Heart right ventricle (tissue), 16 donors: ENCODE data around the gene KRTAP4-3. TPM values are rescaled to one million over a fixed set of nuclear protein-coding genes. Genes with fewer than 3 reads are reported as not detected.

Source experiments
- ATAC-seq, 8 donors: fragments of 200-7000 bp; cut with Tn5 transposase; one replicate each; pipeline ENCODE4 v1.9.1; 2020; ENCODE audit warnings: mild to moderate bottlenecking in 8 of 8, moderate library complexity in 8 of 8, moderate number of reproducible peaks in 1 of 8
- DNase-seq, 2 donors: peaks; one replicate each; pipeline ENCODE4 v3.0.0-alpha.2; 2020
- H3K27ac ChIP-seq, 10 donors: fragments of 200-600 bp; sonication (generic) in 2 of 10; one replicate each; pipeline versions ENCODE4 v1.5.0 to v1.8.0; 2020 to 2022; ENCODE audit warnings: mild to moderate bottlenecking in 3 of 10
- H3K27me3 ChIP-seq, 7 donors: fragments of 200-600 bp; one replicate each; pipeline ENCODE4 v1.8.0; 2021 to 2022; ENCODE audit warnings: mild to moderate bottlenecking in 2 of 7
- H3K36me3 ChIP-seq, 9 donors: fragments of 200-600 bp; sonication (generic) in 1 of 9; one replicate each; pipeline versions ENCODE4 v1.5.0 to v1.8.0; 2020 to 2022; ENCODE audit warnings: mild to moderate bottlenecking in 2 of 9
- H3K4me1 ChIP-seq, 9 donors: fragments of 200-600 bp; sonication (generic) in 1 of 9; one replicate each; pipeline versions ENCODE4 v1.5.0 to v1.8.0; 2020 to 2022; ENCODE audit warnings: mild to moderate bottlenecking in 4 of 9
- H3K4me3 ChIP-seq, 10 donors: fragments of 200-600 bp; sonication (generic) in 2 of 10; one replicate each; pipeline versions ENCODE4 v1.5.0 to v1.8.0; 2020 to 2022; ENCODE audit warnings: mild to moderate bottlenecking in 7 of 10, moderate library complexity in 2 of 10
- H3K9me3 ChIP-seq, 11 donors: fragments of 200-600 bp in 10 of 11; sonication (generic) in 2 of 11; one replicate each; pipeline versions ENCODE4 v1.5.0 to v1.8.0; 2013 to 2022; ENCODE audit warnings: mild to moderate bottlenecking in 2 of 11, control low read depth in 1 of 11, moderate library complexity in 1 of 11
- WGBS, 2 donors: extraction: QIAGEN DNeasy Blood & Tissue Kit; methylation state at CpG; one replicate each; pipeline ENCODE4 v1.1.7; 2013; ENCODE audit warnings: inconsistent platforms in 1 of 2; 5-methylcytosine and 5-hydroxymethylcytosine counted together
- intact Hi-C, 10 donors: fragments of 100-400 bp; cut with DNase I; formaldehyde crosslinking; loops; one replicate each; pipeline versions ENCODE4 v1.11.1 to v1.14.2; 2022
- polyA plus RNA-seq, 2 donors: library from polyadenylated mRNA; stranded (reverse); fragments of 200-250 nt; gene quantifications; one replicate each; pipeline ENCODE4 v1.2.3, GENCODE V29; 2013
- total RNA-seq, 10 donors: library from RNA; stranded (reverse); fragmentation: NEBNext Ultra II Directional in 3 of 10; extraction: Animal tissue kit (Norgen Biotek cat#: 25700) in 3 of 10; gene quantifications; one replicate each; pipeline versions ENCODE4 v1.2.1 to v1.2.4, GENCODE V29; 2021 to 2023
- TF ChIP-seq, protein P1 (sequence below), 9 donors: fragments of 200-600 bp; sonication (generic) in 2 of 9; IDR thresholded peaks; one replicate each; pipeline versions ENCODE4 v1.5.0 to v1.8.0; 2021 to 2022; ENCODE audit warnings: antibody characterized with exemption in 9 of 9, mild to moderate bottlenecking in 5 of 9, moderate library complexity in 1 of 9
- donor health status: Arrhythmogenic right ventricular cardiomyopathy.
- donor health status: ischemic (EF 13 %, LVEDD 7.1; RV severe dilation, severe dysfunction).
- donor health status: healthy with polysubstance abuse.
- donor health status: DM: no; HTN: yes; CAD: no.
- donor health status: DM: no; HTN: no; CAD: no.
- donor health status: ischemic (EF 25% LVEDD 6.9; RV normal size, moderate dysfunction).
- donor health status: ischemic (EF 25% LVEDD 5.7; RV mildly dilated, moderate dysfunction).
- donor health status: healthy.
- donor health status: DM: yes; HTN: yes; CAD: no.
- donor health status: Ischemic cardiomyopathy.
- donor health status: ischemic (EF 35%, LVEDD 5.7; RV mildly dilated, moderate dysfunction).
- donor health status: nonischemic (EF 11% LVEDD 7.7; RV severe dilation, severe dysfunction).
- donor health status: DM: yes; HTN: yes; CAD: no.
- donor health status: PGD.
- donor health status: ischemic (EF 29% LVEDD 5.4; RV normal size, mild dysfunction).
- donor health status: nonischemic (EF 23%, LVEDD 6.1; RV moderate dilation, normal function).

Gene KRTAP4-3
- total and polyA plus RNA-seq, 12 donors, result not detected

DNA sequence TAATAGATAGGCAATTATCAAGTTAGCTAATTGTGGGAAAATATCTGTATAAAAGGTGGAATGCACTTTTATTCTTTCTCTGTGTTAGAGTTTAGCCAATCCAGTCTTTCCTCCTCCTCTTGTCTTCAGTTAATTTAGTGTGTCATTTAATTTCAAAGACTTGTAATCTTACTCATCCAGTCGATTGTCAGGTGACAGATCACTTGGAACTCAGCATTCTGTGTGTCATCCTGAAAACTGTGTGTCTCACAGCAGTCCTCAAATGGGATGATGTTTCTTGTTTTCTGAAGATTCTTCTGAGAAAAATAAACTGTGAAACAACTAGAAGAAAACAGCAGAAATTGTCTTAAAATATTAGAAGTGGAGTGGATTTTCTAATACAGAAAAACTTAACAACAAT, 17.0 kb upstream of the KRTAP4-3 start:
- Histone ChIP-seq H3K27me3 (peaks cover 0 to 36% (median 16%) of the 10 kb centered on the region in 7 donors), H3K36me3 (no peaks in the 10 kb centered on the region), H3K4me1 (no peaks in the 10 kb centered on the region), H3K4me3 (no peak overlapping the region), H3K27ac (no peak overlapping the region), H3K9me3 (peaks cover 0 to 4% (median 0%) of the 10 kb centered on the region in 11 donors)
- ATAC-seq (no peak), DNase-seq (no peak)
- WGBS, 2 donors, result 45 to 56% methylated on average over 1 of the region's 1 CpG
- intact Hi-C loops, result loop anchor here in 1 of 10 donors (10.0 kb wide), 1 partner anchor 60 kb away; the partner anchor contains the start of gene KRTAP4-12
- TF ChIP-seq, protein P1, sequence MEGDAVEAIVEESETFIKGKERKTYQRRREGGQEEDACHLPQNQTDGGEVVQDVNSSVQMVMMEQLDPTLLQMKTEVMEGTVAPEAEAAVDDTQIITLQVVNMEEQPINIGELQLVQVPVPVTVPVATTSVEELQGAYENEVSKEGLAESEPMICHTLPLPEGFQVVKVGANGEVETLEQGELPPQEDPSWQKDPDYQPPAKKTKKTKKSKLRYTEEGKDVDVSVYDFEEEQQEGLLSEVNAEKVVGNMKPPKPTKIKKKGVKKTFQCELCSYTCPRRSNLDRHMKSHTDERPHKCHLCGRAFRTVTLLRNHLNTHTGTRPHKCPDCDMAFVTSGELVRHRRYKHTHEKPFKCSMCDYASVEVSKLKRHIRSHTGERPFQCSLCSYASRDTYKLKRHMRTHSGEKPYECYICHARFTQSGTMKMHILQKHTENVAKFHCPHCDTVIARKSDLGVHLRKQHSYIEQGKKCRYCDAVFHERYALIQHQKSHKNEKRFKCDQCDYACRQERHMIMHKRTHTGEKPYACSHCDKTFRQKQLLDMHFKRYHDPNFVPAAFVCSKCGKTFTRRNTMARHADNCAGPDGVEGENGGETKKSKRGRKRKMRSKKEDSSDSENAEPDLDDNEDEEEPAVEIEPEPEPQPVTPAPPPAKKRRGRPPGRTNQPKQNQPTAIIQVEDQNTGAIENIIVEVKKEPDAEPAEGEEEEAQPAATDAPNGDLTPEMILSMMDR (IDR thresholded peaks at IDR 0.05), result no peak

DNA sequence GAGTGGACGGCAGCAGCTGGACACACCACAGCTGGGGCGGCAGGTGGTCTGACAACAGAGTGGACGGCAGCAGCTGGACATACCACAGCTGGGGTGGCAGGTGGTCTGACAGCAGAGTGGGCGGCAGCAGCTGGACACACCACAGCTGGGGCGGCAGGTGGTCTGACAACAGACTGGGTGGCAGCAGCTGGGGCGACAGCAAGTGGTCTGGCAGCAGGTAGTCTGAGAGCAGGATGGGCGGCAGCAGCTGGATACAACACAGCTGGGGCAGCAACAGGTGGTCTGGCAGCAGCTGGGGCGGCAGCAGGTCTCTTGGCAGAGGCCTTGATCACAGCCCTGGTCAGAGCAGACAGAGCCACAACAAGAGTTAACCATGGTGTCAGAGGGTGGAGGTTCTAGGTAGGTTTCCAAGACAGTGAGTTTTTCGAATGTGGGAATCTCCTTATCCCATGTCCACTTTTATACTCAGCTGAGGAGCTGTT, 16.5 kb upstream of the KRTAP4-3 start, which contains the start of gene KRTAP4-1:
TSS of gene KRTAP4-1 (minus strand) at position 432 of the 482 bp plus-strand sequence. CDS start at position 375, 57 bp downstream.
- TF ChIP-seq, protein P1 (IDR thresholded peaks at IDR 0.05), result no peak
- Histone ChIP-seq H3K4me1 (no peaks in the 10 kb centered on the region), H3K4me3 (no peak within 1 kb of the TSS), H3K27me3 (peaks cover 0 to 33% (median 12%) of the 10 kb centered on the region in 7 donors), H3K9me3 (peaks cover 0 to 4% (median 0%) of the 10 kb centered on the region in 11 donors), H3K27ac (no peak within 1 kb of the TSS), H3K36me3 (no peaks in the 10 kb centered on the region)
- intact Hi-C loops, result loop anchor here in 1 of 10 donors (10.0 kb wide), 1 partner anchor 60 kb away; the partner anchor contains the start of gene KRTAP4-12
- 45 to 53% methylated on average over 8 to 9 of the region's 9 CpGs for WGBS, 2 donors
- no peak for DNase-seq
- no peak for ATAC-seq

DNA sequence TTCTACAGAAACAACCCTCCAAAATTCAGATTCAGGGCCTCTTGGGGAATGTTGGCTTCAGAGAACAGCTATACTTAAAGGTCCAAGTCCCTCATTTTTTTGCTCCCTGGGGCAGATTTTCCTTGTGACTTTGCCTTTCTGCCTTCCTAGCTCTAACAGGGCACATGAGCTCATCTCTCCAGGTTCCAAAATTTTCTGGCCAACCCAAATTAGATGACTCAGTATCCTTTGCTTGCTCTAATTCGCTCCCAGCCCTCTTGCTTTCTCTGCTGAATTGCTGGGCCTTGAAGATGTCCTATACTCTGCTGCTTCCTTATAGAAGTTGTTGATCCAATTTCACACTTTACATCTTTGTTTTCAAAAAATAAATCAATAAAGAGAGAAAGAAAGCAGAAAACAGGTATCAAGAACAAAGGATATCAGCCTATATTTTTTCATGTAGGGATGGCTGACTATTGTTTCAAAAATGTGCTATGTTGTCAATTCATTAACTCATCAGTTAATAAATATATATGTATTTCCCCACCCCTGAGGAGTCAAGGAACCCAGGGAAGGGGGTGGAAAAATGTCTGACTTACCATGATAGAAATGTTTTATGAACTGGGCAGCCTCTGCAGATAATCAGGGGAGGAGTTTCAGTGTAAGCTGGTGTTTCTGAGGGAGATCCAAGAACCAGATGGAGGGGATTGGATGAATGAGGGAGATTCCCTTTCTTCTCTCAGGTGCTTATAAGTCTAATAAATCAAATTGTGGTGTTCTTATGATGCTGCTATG, 11.0 kb upstream of the KRTAP4-3 start:
- Histone ChIP-seq H3K4me3 (no peak overlapping the region), H3K4me1 (no peaks in the 10 kb centered on the region), H3K27me3 (peaks cover 0 to 16% (median 13%) of the 10 kb centered on the region in 7 donors), H3K27ac (no peak overlapping the region), H3K9me3 (peaks cover 0 to 2% (median 0%) of the 10 kb centered on the region in 11 donors), H3K36me3 (no peaks in the 10 kb centered on the region)
- intact Hi-C loops, result loop anchor here in 1 of 10 donors (10.0 kb wide), 1 partner anchor 56 kb away; the partner anchor contains the start of genes KRTAP9-3 and KRTAP9-8
- no peak for ATAC-seq
- 76 to 91% methylated on average over 1 of the region's 1 CpG for WGBS, 2 donors
- no peak for DNase-seq
- TF ChIP-seq, protein P1 (IDR thresholded peaks at IDR 0.05), result no peak

DNA sequence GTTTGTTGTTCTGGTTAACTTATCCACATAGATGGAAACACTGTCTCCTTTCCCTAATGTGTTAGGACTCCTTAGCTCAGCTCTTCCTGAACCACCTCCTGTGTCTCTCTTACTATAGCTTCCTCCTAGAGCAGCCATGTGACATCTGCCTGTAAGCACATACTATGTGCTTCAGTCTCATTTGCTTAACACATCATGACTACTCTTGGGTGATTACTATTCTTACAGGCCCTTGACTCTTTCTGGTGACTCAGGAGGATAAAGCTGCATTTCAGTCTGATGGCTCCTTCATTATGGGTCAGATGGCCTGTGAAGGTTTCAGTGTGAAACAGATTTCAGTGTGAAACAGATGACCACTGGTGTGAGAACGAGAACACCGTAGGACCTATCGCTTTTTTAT, 10.3 kb upstream of the KRTAP4-3 start:
- intact Hi-C loops, result loop anchor here in 1 of 10 donors (10.0 kb wide), 1 partner anchor 56 kb away; the partner anchor contains the start of genes KRTAP9-3 and KRTAP9-8
- no peaks in the 10 kb centered on the region for H3K4me1 ChIP-seq
- TF ChIP-seq, protein P1 (IDR thresholded peaks at IDR 0.05), result no peak
- 80 to 93% methylated on average over 3 of the region's 3 CpGs for WGBS, 2 donors
- ATAC-seq, result peak in 1 of 8 donors; percentile 20
- peaks cover 0 to under 1% (median 0%) of the 10 kb centered on the region in 11 donors for H3K9me3 ChIP-seq
- peaks cover 0 to 20% (median 12%) of the 10 kb centered on the region in 7 donors for H3K27me3 ChIP-seq
- no peaks in the 10 kb centered on the region for H3K36me3 ChIP-seq
- DNase-seq, result no peak
- H3K4me3 ChIP-seq, result no peak overlapping the region
- H3K27ac ChIP-seq, result no peak overlapping the region
